HG02852 (cell line): ENCODE measurements around the gene CALML4.
"Not testable (repeated sequence)": the region's sequence is repeated elsewhere in the genome, so short reads cannot be mapped to it uniquely, and the experiment has no call there.

Experiments
- ATAC-seq: cut with Tn5 transposase; IDR thresholded peaks from one replicate; pipeline ENCODE4 v1.9.1; 2021; ENCODE audit warnings: mild to moderate bottlenecking, moderate library complexity; ENCODE audit not compliant: unreplicated experiment

Gene CALML4

DNA sequence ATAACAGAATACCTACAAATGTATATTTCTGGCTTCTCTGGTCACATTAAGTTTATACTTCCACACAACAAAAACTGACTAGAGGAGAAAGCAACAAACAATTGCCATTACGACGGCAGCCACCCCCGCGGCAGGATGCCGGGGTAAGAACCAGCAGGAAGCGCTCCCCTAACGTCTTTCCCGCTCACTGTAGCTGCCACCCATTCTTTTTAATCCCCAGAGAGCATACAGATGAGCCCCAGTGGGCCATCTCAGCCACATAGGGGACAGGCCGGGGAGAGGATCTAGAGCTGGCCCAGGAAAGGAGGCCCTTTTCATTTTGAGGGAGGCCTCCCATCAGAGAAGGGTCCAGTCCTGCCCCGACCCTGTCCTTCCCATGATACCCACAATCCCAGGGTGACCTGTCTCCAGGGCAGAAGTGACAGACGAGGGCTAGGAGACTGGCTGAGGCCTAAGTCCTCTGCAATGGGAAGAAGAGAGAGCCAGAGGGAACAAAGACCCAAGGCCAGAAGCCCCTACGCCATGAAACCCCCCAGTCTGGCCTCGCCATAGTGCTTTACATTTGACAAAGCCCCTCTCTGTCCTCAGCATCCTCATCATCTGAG, 3.6 kb upstream of the CALML4 start:
- ATAC-seq: no peak

DNA sequence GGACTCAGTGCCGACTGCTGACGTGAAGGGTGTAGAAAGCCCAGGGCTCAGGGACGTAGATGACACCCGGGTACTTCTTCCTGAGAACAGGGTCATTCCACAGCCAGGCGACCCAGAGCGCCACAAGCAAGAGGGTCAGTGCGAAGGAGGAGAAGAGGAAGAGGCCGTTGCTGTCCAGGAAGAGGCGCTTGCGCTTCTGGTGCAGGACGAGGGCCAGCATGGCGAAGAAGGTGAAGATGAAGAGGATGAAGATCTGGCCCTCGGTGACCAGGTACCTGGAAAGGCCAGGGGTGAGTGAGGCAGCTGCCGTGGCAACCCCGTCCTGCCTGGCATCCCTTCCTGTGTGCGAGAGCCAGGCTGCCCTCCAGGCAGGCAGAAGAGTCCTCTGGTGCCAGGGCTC, 3.0 kb upstream of the CALML4 start:
- no peak for ATAC-seq

DNA sequence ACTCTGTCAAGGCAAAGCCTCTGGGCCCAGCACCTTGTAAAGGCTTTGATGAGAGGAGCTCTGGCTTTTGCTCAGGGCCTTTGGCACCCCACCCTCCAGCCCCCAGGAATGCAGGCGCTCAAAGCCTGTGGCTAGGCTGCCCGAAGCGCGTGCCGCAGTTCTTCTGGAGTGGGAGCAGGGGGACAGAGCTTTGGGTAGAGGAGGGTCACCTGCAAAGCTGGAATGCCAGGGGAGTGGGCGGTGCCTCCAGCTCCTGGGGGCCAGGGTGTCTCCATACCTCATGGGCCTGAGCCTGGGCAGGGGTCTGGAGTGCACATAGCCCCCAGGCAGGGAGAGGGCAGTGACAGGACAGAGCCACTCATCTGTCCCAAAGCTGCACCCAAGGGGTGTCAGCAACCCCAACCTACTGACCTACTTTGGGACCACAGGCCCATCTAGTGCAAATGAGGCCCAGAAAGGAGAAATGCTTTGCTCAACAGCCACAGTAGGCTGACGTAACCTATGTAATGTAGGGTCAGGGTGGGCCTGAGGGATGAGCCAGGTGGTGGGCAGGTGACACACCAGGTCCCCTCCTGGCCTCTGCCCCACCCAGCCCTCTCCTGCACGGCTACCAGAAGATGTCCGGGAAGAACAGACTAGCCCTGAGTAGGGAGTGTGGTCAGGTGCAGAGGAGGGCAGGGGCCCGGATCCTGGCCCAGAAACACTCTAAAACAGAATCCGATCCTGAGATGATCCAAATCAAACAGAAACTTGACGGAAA, 2.2 kb upstream of the CALML4 start:
- no peak for ATAC-seq

DNA sequence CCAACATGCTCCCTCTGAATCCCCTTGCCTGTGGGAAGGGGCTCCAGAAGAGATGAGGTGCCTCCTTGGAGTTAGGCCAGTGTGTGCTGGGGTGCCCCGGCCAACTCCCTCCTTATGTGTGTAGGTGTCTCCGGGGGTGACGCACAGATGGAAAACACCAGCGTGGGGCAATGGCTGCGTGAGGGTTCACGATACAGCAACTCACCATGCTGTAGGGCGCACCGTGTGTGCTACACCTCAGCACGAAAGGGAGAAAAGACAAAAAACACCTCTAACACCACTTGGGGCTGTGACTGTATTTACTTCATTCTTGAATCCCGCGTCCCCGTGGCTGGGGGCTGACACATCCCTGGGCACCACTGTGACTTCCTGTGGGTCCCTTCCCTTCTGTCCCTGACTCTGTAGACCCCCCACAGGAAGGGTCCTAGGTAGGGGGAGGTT, 1.6 kb upstream of the CALML4 start:
- no peak for ATAC-seq

DNA sequence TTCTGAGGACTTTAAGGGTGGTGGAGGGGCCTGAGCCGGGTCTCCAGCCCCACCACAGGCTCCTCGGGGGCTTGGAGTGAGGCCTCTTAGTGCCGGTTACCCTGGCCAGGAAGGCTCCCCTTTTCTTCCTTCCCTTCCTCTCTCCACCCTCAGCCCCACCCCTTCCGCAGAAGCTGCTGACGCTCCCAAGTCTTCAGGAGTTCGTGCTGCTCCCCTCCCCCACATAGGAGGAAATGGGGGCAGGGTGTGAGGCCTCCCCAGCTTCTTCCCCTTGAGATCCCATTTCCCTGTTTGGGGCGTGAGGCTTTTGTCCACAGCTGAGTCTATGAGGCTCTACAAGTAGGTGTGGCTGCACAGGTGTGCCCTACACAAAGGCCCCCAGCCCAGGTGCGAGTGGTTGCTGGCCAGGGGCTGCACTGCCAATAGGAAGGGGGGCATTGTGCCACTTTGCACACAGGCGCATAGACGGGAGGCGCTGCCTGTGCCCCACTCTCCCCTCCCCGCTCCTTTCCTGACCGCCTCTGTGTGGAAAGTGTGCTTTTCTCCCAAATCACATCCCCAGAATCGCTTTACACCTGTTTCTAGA, 915 bp upstream of the CALML4 start:
- no peak for ATAC-seq

DNA sequence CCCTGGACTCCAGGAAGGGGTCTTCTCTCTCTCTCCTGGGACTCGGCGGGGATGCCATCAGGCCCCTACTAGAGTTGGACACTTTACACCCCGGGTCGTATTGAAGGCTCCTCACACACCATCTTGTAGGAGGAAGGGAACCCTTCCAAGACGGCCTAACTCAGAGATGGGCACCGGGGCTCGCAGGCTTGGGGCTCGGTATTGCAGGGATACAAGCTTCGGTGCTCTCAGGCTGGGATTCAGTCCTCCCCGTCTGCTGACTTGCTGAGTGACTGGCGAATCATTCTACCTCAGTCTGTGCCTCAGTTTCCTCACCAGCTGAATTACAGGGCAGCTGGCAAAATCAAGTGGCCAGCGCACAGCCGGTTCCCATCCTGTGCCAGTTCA, 419 bp upstream of the CALML4 start:
- ATAC-seq: no peak

DNA sequence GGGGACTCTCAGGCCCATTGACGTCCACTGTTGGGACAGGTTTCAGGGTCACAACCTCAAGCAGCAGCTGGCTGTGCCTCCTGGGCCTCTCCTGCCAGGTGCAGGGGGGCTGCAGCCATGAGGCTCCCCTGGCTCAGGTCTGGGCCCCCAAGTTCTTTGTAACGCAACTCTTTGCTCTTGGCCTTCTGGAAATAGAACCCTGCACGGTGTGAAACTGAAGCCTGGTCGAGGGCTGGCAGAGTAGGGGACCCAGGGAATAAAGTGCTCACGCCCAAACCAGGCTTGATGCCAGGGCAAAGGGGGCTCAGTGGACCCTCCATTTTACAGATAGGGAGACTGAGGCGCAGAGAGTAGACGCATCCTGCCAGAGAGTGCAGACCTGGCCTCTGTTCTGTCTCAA, 771 bp downstream of the CALML4 start:
- no peak for ATAC-seq

DNA sequence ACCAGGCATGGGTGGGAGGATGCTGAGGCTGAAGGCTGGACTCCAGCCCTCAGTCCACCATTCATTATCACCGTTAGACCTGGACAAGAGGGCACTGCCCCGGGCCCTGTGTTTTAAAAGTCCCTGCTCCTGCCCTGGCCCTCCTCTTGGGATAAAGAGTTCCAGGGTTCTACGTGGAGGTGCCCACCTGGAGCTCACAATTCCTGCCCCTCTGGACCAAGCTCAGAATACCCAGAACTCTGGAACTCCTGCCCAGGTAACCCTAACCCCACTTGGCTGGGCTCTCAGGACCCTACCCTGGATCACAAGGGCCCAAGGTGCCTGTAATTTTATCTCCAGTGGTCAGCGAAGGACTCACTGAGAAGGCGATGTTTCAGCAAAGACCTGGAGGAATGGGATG, 1.2 kb downstream of the CALML4 start:
- ATAC-seq: no peak

DNA sequence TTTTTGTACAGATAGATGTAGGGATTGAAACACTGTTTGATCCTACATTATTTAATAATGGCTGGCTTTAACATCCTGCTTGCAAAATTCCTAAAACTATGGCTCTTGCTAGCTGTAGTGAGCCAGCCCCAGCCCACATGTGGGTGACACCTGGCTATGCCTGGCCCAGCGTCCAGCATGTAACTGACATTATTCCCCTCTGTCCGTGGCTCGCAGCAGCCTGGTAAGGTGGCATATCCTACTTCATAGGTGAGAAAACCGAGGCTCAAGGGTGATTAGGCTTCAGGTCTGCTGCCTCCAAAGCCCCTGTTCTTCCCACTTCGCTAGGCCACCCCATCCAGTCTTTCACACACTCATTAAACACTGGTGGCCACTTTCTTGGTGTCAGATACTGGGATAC, 1.6 kb downstream of the CALML4 start:
- no peak for ATAC-seq

DNA sequence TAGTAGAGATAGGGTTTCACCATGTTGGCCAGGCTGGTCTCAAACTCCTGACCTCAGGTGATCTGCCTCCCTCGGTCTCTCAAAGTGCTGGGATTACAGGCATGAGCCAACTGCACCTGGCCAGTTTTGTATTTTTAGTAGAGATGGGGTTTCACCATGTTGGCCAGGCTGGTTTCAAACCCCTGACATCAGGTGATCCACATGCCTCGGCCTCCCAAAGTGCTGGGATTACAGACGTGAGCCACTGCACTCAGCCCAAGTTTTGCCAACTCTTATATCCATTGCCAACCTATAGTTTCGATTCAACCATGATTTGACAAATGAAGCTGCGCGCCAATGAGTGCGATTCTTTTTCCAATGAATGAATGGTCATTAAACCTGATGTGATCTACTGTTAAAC, 2.1 kb downstream of the CALML4 start:
- ATAC-seq: not testable (repeated sequence)

DNA sequence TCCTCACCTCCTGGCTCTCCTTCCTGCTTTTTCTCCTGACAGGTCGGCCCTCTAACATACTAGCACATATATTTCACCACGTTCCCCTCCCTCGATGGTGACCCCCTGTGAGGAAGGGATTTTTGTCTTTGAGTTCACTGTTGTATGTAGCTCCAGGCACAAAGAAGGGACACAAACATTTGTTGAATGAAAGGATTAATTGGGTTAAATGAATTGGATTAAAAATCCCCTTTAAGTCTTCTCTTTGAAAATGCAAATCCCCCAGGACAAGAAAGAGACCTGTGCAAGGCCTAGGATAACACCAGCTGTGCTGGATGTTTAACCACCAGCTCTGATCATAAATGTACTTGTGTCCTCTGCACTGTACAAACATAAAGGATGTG, 3.3 kb downstream of the CALML4 start:
- ATAC-seq: no peak

DNA sequence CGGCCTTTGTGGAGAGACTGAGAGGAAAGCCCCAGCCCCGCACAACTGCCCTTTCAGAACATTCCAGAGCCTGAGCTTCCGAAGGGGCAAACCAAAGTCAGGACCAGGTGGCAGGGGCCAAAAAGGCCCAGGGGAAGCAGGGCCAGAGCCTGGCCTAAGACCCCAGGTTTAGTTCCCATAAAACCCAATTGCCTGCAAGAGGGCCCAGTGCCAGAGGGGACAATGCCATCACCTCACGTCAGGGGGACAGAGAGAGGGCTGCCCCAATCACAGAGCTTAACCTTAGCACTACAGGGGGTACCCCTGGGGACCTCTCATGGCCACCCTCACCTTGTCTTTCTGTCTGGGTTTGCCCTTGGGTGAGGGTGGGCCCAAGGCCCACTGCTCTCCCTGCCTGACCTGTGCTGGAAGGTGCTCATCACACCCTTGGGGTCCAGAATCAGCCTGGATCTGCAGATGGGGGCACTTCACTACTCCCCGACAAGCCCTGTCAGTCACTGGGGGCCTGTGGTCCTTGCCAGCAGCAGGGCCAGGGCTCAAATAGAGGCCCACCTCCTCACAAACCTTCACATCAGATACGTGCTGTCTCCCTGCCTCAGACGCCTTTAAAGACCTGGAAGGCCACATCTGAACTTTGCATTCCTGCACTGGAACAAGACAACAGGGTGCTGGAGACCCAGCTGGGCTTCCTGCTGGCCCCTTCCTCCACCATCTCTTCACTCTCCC, 3.8 kb downstream of the CALML4 start:
- ATAC-seq: no peak

DNA sequence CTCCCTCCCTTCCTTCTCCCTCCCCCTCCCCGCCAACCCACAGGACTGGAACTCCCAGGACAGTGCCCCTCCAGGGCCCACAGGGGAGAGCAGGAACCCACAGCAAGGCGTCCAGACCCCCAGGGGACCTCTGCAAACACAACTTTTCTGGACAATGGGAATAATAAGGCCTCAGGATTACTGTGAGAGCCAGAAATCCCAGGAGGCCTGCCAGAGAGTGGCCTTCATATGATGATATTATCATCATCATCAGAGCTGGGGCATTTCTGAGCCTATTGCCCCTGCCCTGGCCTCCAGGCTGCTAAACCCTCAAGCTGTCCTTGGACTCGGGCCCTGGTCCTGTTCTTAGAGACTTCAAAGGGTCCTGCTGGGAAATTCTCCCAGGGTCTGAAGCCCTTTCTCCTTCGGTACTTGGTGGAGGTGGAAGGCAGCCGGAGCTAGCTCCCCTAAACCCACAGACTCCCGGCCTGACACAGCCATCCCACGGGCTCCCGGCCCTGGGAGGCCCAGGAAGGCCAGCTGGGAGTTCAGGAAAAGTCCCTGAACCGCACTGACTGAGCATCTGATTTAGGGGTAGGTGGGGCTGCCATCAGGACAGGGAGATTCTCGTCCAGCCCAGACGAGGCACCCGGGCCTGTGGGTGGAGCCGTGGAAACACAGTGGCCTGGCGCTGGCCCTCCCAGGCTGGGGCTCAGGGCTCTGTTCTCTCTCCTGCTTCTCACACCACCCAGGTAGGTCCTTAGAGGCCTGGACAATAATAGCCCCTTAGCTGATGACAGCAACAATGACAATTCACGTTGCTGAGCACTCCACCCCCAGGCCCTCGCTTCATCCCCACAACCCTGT, 4.9 kb downstream of the CALML4 start:
- ATAC-seq: no peak

DNA sequence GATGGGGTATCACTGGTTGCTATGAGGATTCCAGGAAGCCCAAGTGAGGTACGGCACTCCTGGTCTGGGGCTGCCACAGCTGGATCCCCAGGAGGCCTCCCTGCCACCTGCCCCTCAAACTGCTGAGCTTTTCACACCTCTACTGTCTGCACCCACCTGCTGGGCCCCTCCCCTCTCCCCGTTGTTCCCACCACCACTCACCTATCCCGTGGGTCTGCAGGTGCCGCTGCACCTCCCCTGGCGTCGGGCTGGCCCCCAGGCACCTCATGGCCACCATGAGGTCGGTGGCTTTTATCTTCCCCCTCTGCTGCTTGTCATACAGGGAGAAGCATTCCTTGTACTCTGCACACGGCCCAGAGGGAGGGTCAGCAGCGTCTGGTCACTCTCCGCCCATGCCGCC, 5.8 kb downstream of the CALML4 start:
- ATAC-seq: no peak

DNA sequence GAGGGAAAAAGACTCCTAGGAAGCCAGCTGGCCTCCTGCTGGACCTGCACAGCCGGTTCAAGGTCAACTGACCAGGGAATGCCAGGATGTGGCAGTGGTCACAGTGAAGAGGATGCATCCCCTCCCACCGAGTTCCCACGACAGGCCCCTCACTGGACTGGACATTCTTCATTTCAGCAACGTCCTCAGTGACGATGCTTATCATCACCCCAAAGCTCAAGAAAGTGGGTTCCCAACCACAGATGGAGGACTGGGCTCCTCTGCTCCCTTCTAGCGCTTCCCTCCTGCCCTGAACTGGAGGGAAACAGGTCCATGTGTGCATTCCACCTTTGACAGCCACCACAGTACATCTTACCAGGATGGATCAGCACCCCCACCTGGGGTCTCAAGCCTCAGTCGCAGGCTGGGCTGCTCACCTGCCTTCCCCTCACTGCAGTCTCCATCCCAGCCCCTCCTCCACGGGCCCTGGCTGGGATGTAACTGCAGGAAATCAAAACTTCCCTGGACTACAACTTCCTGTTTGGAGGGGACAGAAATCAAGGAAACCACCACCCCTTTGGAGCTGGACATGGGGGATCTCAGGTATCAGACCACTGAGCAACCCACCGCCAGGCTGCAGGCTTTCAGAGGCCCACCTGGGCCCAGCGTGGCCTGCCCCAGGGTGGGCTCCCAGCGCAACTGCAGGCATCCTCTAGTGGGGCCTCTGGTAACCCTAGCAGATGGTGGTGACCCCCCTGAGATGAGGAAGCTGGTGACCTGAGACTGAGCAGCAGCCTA, 7.3 kb downstream of the CALML4 start:
- no peak for ATAC-seq

DNA sequence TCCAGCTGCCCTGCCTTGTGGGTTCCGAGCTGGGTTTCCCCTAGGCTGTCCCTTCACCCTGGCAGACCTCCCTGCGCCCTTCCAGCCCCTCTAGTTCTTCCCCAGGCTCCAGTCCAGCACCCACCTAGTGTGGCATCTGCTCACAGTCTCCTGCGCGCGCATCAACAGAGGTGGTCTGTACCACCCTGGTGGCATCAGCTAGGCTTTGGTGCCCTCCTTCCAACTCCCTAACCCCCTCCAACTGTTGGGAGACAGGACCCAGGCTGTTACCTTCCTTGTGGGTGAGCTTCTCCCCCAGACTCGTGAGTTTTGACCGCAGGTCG, 8.0 kb downstream of the CALML4 start:
- ATAC-seq: no peak

DNA sequence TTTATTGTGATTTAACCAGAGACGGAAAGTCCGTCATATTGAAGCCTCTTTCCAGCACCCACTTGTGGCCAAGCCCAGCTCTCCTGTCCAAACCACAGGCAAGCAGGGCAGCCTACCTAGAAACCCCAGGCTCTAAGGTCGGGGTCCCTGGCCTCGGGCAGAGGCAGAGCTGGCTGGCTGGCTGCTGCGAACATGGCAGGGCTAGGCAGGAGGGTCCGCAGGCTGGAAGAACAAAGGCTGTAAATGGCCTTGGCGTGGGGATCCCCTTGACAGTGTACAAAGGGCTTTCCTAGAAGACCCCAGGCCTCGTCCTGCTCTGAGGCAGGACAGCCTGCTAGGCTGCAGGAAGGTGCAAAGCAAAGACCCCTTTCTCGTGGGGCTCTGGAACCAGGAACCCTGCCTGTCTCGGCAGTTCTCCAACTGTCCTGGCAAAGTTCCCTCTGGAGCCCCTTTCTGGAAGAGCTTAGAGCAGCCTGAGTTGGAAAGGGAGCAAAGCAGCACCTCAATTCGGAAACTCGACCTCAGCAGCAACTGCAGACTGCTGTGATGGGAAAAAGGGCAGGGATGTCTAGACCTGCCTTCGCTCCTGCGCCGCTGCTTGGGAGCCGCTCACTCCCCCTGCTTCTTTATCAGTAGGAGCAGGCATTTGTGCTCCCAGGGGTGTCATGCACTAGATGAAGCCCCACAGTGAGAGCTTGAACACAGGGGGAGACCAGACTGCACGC, 8.5 kb downstream of the CALML4 start:
- no peak for ATAC-seq

DNA sequence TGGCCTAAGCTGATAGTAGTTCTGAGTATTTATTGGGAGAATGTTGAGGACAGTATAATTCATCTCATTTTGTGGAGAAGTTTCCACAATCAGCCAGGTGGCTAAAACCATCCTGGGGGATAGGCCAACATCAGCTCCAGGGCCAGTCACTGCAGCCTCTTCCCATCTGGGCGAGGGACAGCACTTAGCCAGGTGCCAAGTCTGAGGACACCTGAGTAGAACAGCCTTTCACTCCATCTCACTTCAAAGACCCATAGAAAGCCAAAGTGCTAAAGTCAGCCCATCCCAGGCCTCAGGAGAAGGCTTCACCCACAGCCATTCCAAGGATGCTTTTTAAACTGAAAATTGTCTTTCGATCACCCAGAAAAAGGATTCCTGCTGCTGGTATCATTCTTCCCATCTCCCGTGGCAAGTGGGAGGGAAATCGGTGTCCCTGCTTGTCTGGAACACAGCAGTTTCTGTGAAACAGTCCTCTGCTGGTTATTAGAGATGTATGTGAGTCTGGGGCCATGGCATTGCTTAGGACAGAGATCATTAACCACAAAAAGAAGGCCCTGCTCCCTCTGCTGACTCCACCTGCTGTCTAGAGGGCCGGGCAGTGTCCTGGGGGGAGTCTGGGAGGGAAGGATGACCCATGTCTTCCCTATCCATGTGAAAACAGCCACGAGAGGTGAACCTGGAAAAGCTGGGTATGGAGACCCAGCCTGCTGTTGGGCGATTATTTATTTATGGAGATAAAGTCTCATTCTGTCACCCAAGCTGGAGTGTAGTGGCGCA, 9.6 kb downstream of the CALML4 start:
- ATAC-seq: no peak
